SKM-1 (cell line): ENCODE results near the gene KRTAP5-3.

Experiments used
- DNase-seq: peaks from one replicate; lab custom pipeline; 2025; ENCODE audit not compliant: unreplicated experiment; lab: John Stamatoyannopoulos, UW

Gene KRTAP5-3

DNA sequence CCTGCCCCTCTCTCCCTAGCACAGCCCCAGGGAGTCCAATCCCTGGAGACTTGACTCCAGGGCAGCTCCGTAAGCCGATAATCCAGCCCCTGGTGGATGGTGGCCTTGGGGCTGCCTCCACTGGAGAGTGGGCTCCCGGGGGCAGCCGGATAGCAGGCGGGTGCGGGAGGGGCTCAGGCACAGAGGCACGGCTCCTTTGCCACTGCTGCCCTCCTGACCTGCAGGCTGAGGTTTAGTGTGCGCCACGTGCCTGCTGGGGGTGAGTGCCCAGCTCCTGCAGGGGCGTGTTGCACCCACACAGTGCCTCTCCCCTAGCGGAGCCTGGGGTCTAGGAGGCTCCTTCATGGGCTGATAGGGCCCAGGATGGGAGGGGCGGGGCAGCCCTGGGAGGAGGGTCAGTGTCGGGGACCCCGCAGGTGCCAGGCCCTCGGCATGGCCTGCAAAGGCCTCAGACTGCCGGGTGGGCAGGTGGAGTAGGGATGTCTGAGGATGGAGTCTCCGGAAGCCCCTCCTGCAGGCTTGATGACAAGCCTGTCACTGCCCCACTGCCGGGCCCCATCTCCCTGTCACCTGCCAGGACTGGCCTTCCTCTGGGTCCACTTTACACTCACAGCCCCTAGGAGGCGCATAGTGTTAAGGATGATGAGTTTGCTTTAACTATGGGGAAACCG, 41.7 kb downstream of the KRTAP5-3 start:
- no peak for DNase-seq

DNA sequence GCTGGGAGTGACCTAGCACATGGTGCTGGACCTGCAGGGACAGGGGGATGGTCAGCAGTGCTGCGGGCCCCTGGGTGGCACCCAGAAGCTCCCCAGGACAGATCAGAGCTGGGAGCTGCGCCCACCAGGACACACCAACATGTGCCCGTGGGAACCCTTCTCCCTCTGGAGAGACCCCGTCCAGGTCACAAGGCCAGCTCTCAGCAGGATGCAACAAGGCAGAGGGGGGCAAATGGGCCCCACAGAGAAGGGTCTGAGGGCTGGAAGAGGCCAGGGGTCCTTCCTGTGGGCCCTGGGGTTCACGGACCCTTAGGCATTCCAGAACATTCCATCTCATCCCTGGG, 42.4 kb downstream of the KRTAP5-3 start:
- no peak for DNase-seq

DNA sequence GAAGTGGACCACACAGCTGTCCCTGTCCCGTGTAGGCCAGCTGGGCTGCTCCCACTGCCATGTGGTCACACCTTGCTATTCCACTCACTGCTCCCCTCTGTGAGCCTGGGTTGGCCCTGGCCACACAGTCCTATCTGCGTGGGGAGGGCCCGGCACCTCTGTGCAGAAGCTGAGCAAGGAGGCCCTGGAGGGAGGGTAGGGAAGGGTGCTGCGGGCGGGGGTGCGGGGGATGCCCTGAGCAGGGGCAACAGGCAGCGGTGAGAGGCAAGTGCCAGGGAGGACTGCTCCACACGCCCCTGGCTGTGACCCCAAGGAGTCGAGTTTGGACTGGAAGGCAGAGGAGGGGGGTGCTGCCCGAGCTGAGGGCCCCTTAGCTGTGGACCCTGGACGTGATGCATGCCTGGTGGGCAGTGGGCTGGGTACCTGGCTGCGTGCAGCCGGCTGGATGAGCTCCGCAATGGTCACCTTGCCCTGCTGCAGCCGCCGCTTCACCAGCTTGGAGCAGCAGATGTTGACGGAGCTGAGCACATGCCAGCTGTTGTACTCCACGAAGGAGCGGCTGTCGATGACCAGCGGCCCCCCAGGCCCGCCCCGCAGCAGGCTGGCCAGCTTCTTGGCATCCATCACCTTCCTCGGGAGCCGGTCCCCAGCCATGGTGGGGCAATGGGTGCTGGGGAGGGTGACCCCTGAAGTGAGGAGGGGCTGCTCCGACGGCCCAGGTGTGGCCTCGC, 42.9 kb downstream of the KRTAP5-3 start:
- no peak for DNase-seq

DNA sequence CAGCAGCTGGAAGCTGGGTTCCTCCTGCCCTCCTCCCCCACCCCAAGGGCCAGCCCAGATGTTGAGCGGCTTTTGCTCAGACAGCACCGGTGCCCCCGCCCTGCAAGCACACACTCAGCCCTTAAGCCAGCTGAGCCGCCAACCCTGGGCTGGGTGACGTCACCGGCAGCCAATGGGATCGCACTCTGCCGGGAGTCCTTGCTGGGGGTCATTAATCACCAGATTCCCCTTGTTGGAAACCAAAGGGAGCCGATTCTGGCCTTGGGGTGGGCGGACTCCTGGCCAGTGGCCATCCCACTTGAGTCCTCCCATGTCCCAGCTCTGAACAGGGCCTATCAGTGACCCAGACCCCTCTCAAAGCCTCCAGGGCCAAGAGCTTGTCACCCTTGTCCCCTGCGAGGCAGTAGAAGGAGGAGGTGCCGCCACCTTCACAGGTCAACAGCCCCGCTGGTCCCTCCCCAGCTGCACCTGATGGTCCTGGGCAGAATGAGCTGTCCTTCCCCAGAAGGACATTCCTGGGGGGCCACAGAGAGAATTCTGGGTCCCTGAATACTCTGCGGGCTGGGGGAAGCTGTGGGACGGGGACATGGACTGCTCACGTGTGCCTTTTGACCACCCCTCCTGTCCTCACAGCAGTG, 43.6 kb downstream of the KRTAP5-3 start:
- no peak for DNase-seq

DNA sequence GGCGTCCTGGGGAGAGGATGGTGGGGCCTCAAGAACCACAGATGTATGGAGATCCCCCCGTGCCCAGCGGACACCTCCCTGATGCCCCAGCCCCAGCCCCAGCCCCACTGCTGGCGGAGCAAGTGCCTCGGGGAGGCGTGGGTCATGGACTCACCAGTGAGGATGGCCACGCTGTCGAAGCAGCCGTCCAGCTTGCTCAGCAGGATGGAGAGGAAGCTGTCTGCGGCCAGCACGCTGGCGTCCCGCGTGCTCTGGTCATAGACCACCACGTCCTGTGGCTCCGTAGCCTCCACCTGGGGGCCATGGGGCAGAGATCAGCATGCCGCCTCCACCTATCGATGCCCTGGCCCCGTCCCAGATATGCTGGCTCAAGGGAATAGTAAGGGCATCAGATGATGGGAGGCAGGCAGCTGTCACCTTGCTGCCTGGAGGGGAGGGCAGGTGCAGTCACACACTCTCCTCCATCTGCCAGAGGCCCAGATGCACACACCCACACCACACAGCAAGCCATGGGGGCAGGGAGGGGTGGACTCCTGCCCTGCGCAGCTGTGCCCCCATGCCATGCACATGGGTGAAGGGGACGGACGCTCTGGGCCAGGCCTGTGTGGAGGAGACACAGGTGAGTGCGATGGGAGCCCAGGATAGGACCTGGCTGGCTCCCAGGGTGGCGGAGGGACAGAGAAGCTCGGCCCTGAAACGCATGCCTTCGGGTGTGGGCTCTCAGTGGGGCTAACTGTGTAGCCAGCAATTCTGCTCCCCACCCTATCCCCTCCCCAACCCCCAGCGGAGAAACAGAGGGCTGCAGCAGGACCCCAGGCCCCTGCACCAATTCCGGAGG, 44.3 kb downstream of the KRTAP5-3 start:
- DNase-seq = no peak

DNA sequence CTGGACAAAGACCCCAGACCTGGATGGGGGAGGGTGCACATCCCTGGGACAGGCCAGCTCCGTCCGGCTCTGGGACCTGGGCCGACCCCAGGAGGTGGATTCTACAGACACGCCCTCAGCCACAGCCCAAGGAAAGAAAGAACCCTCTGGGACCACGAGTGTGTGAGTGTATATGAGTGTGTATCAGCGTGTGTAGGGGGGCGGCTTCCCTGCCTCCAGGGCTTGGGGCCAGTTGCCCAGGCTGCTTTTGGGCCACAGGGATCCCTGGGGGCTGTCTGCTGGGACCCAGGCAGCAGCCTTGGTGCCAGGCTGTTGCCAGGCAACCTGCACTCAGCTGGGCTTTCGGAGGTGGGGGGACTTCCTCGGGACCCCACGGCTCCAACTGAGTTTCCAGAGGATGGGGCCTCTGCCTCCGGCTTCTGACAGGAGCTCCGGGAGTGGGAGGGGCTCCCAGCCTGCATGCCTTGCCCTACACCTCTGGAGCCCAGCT, 45.1 kb downstream of the KRTAP5-3 start:
- DNase-seq = no peak

DNA sequence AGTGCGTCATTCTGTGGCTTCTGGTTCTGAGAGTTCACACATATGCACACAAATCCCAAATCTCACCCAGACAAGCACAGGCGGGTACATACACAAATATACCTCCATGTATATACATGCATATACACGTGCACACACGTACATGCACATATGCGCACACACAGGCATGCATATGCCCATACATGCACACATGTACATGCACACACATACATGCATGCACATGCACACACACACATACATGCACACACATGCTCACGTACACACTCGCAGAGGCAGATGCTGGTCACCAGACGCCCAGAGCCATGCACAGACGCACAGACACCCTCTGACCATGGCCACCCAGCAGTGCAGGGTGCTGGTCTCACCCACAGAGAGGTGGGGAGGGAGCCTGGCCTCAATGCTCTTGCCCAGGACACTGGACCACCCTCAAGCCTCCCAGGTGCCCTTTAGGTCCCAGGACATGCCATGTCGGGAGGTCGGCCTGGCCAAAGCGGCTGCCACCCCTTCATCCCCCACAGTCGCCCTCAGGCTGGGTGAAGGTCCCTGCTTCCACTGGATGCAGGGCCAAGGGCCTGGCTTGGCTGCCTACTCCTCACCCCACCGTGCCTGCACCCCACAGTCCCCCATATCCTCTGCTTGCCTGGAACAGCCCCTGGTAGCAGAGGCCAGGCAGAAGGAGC, 45.7 kb downstream of the KRTAP5-3 start:
- DNase-seq = no peak

DNA sequence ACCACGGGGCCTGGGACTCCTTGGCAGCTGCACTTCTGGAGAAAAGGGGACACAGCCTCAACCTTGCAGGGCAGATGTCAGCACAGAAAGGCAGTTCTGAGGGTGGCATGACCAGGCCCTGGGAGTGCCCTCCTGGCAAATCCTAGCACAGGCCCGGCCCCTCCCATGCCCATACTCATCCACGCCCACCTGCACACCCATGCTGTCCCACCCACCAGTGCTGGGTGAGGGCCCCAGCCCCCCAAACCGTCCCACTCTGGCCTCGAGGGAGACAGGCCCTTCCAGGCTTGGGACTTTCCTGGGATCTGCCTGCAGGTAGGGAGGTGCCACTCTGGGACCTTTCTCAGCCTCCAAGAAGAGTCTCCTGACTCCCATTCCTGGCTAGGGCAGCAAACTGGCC, 46.3 kb downstream of the KRTAP5-3 start:
- DNase-seq = no peak

DNA sequence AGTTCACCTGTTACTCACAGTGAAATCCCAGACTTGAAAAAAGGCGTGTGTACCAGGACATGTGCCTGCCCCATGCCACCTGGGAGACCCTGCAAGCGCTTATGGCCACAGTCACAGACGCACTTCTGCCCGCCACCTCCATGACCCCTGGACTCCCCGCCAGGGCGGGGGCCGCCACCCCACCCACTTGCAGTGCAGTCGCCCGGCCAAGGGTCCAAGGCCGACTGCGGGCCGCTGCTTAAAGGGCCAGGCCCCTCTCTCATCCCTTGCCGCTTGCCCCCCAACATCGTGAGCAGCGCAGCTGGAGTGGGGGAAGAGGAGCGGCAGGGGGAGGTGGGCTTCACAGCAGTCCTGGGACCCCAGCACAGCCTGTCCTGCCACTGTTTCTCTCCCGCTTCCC, 47.0 kb downstream of the KRTAP5-3 start:
- DNase-seq = no peak

DNA sequence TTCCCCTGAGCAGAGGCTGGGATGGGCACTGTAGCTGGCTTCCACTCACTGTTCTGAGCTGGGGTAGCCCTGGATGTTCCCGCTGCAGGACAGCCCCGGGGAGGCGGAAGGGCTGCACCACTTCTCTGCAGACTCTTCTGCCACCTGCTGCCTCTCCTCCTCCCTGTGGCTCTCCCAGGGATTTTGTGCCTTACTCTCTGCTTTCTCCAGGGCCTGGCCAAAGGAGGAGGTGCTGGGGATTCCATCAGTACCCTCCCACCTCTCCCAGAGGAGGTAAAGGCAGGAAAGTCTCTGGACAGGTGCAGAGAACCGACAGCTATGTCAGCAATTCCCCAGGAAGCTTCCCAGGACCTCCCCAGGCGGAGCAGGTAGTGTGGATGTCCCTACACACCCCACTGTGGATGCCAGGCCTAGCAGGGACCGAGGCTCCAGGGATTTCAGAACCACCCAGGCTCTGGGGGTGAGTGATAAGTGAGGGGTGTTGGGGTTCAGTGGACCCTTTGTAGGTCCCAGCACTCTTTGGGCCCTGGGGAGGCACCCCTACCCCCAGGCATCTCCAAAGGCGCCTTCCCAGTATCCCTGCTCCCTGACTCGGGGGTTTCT, 47.5 kb downstream of the KRTAP5-3 start:
- no peak for DNase-seq

DNA sequence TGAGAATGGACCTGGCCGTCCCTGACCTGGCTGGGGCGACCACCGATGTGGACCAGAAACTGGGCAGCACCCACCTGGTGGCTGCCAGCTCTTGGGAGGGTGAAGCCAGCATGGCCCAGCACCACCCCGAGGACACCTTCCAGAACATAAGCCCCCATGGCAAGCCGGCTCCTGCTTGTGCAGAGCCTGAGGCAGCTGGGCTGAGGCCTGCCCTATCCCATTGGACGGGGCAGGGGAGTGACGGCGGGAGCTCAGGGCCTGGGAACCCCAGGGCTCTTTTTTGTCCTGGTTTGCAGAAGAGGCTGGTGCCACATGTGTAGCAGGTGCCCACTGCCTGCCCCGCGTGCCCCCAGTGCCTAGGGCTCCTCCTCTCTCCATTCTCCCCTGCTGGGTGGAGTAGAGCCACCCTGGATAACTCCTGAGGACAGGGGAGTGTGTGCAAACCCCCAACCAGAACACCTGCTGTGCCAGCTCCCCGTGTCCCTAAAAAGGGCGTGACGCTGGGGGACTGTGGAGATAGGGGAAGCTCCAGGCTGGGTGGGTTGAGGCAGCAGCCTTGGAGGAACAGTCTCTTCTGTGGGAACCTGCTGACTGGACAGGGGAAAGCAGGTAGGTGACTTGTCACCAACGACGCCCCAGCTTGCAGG, 48.1 kb downstream of the KRTAP5-3 start:
- no peak for DNase-seq

DNA sequence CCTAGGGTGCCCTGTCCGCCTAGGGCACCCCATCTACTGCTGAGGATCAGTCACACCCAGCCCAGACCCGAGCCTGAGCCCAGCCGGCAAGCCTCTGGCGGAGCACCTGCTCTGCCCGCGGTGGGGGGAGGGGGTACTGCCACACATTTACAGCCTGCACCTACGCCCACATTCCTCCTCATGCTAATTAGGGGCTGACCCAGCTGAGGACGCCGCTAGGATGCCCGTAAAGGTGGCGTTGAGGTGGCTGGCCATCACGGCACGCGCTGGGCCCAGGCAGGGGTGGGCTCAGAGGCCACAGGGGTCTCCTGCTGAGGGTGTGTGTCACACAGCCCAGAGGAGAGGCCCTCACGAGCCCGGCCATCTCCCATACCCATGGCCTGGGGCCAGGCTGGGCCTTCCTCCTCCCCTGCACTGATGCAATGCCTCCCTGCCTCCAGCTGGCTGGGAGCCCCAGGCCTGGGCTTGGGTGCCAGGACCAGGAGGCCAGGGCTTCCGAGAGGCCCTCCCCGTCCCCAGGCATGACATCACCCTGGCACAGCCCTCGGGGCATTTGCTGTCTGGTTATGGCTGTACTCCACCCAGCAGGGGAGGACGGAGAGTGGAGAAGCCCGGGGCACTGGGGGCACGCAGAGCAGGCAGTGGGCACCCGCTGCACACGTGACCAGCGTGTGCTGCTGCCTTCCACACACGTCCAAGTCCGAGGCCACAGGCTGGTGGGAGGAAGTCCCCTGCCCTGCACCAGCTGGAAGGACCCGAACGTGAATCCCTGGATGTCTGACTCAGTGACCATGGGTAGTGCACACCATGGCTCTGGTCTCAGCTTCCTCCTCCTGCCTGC, 48.9 kb downstream of the KRTAP5-3 start:
- no peak for DNase-seq

DNA sequence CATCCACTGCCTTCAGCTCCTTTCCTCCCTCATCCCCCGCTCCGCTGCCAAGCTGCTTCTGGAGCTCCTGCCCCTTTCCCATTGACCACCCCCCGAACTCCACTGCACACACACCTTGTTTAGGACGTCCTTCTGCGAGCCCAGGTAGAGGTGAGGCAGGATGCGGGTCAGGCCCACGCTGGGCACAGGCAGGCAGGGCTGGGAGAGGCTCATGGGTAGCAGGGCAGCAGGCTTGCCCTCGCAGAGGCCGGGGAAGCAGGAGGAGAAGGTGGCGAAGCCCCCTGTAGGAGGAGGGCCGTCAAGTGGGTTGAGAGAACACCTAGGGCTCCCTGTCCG, 49.5 kb downstream of the KRTAP5-3 start:
- DNase-seq = no peak

DNA sequence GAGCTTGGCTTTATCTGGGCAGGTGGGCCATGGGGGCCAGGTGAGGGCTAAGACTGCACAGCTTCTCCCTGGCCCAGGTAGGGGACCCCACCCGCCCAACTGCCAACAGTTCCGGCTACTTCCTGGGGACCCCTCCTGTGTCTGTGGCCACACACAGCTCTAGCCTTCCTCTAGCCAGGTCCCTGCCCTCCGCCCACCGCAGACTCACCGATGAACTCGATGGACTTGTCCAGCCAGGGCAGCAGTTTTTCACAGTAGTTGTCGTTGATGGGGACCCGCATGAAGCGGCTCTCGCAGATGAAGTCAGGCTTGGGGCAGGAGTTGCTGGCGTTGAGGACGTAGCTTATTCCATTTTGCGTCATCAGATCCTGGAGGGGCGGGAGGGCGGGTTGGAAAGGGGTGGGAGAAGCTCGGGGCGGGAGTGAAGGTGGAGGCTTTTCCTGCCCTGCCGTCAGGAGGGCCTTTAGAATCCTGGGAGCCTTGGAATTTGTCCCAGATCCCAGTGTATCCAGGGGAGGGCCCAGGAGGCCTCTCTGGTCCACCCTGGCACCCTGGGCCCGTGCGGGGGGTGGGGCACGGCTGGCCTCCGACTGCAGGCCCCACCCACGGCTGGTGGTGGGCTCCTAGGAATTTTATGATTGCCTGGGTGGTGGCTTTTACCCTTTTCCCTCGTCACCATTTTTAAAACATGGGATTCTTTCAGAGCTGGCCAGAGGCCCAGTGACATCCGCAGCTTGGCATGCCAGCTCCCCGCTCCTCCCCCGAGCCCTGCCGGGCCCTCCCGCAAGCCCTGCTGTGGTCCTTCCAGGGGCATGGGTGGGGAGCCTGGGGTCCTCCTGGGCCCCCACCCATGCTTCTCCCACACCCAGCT, 50.1 kb downstream of the KRTAP5-3 start:
- DNase-seq = no peak
